GM19467 (cell line): Measurements from ENCODE around the gene PLBD1.
A peak's percentile ranks its signal among the peaks of the same experiment; 100 is the strongest.

Source experiments
- ATAC-seq: cut with Tn5 transposase; IDR thresholded peaks from one replicate; pipeline ENCODE4 v1.9.1; 2021; ENCODE audit warnings: mild to moderate bottlenecking, moderate library complexity; ENCODE audit not compliant: unreplicated experiment

PLBD1 gene

DNA sequence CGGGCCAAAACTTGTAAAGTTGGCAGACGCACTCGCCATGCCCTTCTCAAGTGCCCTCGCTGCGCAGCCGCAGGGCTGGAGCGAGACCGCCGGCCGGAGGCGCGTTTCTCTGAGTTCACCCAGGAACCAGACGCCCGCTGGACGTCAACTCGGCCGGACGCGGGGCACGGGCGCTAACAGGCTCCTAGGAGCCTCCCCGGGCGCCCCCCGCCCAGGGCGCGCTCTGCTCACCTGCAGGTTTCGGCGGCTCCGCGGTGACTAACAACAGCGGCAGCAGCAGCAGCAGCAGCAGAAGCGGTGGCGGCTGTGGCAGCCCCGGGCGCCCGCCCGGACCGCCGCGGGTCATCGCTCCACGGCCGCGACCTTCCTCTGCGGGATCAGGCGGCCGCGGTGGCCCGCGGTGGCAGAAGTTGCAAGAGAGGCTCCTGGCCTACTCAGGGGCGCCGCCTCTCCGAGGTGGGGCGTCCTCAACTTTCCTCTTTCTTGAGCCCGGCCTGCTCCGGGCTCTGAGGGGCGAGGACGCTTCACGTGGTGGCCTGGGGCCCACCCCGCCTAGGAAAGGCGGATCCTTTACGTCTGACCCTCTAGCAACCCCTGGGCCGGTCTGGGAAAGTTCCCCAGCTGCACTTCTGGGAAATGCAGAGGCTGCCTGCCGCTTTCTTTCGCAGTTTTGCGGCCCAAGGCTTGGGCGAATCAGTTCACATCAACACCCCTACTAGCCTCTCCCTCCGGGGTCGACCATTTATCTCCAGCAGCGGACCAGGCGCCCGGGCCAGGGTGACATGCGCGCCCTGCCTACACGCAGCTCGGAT is at the start of gene PLBD1:
Gene PLBD1 (minus strand): TSS at position 533 of the 812 bp plus-strand sequence. CDS start 187 bp downstream, at position 346.
- ATAC-seq = no peak

DNA sequence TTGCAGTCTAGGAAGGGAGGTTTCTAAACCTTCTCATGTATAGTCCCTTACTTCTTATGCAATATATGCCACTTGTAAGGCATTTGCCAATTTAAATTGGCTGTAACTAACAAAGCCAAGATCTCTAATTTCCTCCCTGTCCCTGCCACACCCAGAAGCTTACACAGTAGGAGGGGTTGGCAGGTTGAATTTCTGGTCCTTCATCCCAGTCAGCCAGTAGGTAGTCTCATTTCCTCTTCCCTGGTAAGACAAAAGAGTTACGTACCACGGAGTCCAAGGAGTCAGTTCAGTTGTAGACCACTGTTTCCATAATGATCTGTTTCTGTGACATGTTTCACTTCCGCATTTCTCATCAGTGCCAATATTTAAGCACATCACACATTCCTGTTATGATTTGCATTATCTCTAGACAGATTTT is 47.0 kb upstream of the PLBD1 start:
- peak; percentile 43 for ATAC-seq

- peak; percentile 95 for ATAC-seq
Measured at GRCh38 chr12:14613718-14614117, 46.0 kb upstream of the PLBD1 start.

GRCh38 chr12:14612898-14613445 is 45.3 kb upstream of the PLBD1 start:
- no peak for ATAC-seq

- ATAC-seq = no peak
Measured at GRCh38 chr12:14612250-14612649, 44.6 kb upstream of the PLBD1 start.

- ATAC-seq = no peak
Measured at GRCh38 chr12:14611640-14612203, 44.0 kb upstream of the PLBD1 start.

GRCh38 chr12:14607568-14607967 is 39.9 kb upstream of the PLBD1 start:
- ATAC-seq = no peak

DNA sequence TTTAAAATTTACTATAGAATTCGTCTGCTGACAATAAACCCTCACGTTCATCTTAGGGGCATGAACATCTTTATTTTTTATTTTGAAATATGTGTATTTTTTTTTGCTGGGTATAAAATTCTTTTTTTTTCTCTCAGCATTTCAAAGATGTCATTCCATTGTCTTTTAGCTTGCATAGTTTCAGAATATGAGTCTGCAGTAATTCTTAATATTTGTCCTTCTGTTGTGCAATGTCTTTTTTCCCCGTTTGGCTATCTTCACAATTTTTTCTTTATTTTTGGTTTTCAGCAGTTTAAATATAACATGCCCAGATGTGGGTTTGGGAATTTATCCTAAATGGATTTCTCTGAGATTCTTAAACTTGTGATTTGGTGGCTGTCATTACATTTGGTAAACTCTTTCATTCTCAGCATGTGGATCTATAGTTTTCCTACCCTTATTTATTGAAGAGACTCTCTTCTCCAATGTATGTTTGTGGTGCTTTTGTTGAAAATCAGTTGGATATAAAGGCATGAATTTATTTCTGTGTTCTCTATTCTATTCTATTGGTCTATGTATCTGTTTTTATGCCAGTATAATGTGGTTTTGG is 37.8 kb upstream of the PLBD1 start:
- ATAC-seq = no peak

DNA sequence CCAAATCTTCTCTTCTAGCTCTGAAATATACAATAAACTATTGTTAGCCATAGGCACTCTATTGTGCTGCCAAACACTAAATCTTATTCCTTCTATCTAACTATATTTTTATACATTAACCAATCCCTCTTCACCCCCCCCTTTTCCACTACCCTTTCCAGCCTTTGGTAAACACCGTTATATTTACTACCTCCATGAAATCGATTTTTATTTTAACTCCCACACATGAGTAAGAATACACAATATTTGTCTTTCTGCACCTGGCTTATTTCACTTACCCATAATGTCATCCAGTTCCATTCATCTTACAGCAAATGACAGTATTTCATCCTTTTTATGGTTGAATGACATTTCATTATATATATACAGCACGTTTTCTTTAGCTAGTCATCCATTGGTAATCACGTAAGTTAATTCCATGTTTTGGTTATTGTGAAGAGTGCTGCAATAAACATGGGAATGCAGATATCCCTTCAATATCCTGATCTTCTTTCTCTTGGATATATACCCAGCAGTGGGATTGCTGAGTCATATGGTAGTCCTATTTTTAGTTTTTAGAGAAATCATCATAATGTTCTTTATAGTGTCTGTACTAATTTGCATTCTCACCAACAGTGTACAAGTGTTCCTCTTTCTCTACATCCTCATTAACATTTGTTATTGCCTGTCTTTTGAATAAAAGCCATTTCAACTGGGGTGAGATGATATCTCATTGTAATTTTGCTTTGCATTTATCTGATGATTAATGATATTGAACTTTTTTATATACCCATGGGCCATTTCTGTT is 34.2 kb upstream of the PLBD1 start:
- ATAC-seq = no peak

- ATAC-seq = no peak
Measured at GRCh38 chr12:14597480-14597879, 29.8 kb upstream of the PLBD1 start.

GRCh38 chr12:14591719-14592118 is 24.0 kb upstream of the PLBD1 start:
- ATAC-seq = no peak

DNA sequence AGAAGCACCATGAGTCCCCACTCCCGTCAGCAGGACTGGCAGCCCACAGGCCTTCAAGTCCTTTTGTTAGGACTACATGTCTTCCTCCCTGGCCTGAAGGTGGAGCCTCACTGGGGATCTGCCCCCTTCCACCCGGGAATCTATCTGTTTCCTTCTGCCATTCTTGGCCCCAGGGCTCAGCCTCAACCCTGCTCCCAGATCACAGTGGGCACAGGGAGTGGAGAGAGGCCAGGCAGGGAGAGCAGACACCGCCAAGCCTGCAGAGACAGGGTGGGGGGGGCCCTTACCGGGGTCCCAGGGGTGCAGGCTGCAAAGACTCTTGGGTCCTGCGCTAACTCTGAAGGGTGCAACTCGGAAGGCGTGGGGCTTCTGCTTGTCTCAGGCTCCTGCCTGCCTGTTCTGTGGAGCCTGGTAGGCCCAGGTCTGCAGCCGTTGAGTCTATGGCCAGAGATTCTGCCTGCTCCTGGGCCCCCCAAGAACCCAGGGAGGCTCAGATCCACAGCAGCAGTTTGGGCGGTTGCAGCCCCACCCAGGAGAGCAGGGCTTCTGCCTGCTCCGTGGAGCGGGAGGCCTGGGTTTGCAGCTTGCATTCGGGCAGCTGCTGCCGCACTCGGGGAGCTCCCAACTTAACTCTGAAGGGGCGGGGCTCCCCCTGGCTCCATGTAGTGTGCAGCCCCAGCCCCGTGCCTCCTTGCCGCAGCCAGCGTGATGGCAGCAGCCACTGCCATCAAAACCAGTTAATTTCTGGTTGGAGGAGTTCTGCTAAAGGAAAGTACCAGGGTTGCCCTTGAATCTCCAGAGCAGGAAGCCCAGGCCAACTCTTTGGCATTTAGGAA is 21.7 kb upstream of the PLBD1 start:
- no peak for ATAC-seq

GRCh38 chr12:14588571-14588970 is 20.9 kb upstream of the PLBD1 start:
- ATAC-seq = no peak

- ATAC-seq = no peak
Measured at GRCh38 chr12:14578646-14579045, 11.0 kb upstream of the PLBD1 start.

DNA sequence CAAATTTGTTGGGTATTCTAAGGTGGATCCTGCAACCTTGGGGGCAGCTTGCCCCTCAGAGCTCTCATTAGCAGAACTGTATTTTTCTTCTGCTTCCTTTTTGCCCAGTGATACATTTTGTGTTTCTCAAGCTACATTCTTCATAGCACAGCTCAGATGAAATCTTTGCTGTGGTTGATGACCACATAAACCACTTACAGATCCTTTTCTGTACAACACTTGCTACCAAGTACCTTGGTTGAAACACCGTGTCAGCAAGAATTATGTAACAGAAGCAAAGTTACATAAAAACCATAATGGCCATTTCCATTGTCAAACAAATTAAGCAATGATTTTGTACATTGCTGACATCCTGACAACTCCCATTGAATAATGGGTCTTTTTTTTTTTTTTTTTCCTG is 9.7 kb upstream of the PLBD1 start:
- ATAC-seq = no peak

GRCh38 chr12:14576896-14577295 is 9.2 kb upstream of the PLBD1 start:
- no peak for ATAC-seq

GRCh38 chr12:14575585-14575984 is 7.9 kb upstream of the PLBD1 start:
- no peak for ATAC-seq

DNA sequence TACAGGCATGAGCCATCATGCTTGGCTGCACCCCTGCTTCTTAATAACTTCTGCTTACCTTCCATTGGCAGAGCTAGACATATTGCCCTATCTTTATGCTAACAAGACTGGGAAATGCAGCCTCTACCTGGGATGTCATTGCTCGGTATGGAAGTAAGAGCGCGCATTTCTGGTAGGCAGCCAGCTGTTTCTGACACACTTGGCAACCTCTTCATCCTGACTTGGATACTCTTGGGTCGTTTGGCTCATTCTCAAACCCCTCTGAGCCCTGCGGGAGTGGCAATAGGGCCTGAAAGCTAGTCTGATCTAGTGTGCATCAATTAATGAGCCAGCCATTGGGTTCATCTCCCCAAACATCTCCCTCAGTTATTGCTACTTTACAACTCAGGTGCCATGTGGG is 5.4 kb upstream of the PLBD1 start:
- ATAC-seq = no peak

DNA sequence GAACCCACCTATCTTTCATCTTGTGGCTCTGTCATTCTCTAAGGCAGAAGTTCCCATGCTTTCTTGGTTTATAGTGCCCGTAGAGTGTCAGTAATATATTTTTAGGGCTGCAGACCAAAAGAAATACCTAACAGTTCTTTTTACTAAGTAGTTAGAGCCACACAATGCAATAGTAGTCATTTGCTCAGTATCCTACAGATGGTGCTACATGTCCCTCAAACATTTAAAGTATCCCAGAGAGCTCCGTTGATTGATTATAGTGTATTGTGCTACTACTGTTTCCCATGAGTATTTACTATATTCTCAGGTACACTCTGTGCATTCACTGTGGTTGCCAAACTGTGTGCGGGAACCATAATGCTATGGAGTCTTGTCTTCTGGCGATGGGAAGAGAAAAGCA is 4.7 kb upstream of the PLBD1 start:
- ATAC-seq = no peak

GRCh38 chr12:14571779-14572178 is 4.1 kb upstream of the PLBD1 start:
- ATAC-seq = no peak
